ENCODE measurements around the gene NLRC5. TPM values are rescaled to one million over a fixed set of nuclear protein-coding genes. Genes with fewer than 3 reads are reported as not detected.

Gene NLRC5
- total RNA-seq, 1 donor from 2014 or later = 29.9 TPM

GRCh38 chr16:57093666-57094564 is 104.6 kb downstream of the NLRC5 start:
- Histone ChIP-seq H3K27me3 (ENCODE audit: insufficient read depth, low read length) (no peaks in the 10 kb centered on the region), H3K9me3 (ENCODE audit: insufficient read depth, low read depth, low read length) (no peaks in the 10 kb centered on the region), H3K4me2 (ENCODE audit: low read length) (peak overlapping the region; percentile 86), H3K79me2 (ENCODE audit: insufficient read depth, low read length) (peaks cover 12% of the 10 kb centered on the region), H4K20me1 (ENCODE audit: insufficient read depth, low read length) (peaks cover 26% of the 10 kb centered on the region), H3K4me3 (ENCODE audit: insufficient read depth, low read depth, low read length) (peak overlapping the region; percentile 62), H3K27ac (ENCODE audit: low read depth, low read length) (no peak overlapping the region), H3K9ac (ENCODE audit: low read length) (peak overlapping the region; percentile 79), H3K36me3 (ENCODE audit: insufficient read depth, low read length) (no peaks in the 10 kb centered on the region), H2AFZ (ENCODE audit: low read depth, low read length) (no peak overlapping the region), H3K4me1 (ENCODE audit: insufficient read depth, low read length) (peaks cover 17% of the 10 kb centered on the region)
- peaks cover 12% of the 10 kb centered on the region for H3K27me3 Mint-ChIP-seq (ENCODE audit: low read depth, unreplicated experiment)
- FAIRE-seq = no peak
- TF ChIP-seq CTCF (IDR thresholded peaks at IDR 0.05; ENCODE audit: insufficient read depth, low read depth, low read length) = no peak
- TF ChIP-seq EZH2 (IDR thresholded peaks at IDR 0.05; ENCODE audit: insufficient read depth, low read length) = no peak
- peak overlapping the region; percentile 85 for H3K4me3 Mint-ChIP-seq (ENCODE audit: unreplicated experiment)
- peaks cover 4% of the 10 kb centered on the region for H3K4me1 Mint-ChIP-seq (ENCODE audit: low read depth, unreplicated experiment)
- no peak overlapping the region for H3K27ac Mint-ChIP-seq (ENCODE audit: unreplicated experiment)
- H3K9me3 Mint-ChIP-seq (ENCODE audit: unreplicated experiment) = no peaks in the 10 kb centered on the region
- DNase-seq (ENCODE audit: low read depth) = no peak
- H3K36me3 Mint-ChIP-seq (ENCODE audit: low read depth, unreplicated experiment) = peaks cover 2% of the 10 kb centered on the region

- Histone ChIP-seq H3K36me3 (ENCODE audit: insufficient read depth, low read length) (no peaks in the 10 kb centered on the region), H3K9ac (ENCODE audit: low read length) (no peak overlapping the region), H2AFZ (ENCODE audit: low read depth, low read length) (no peak overlapping the region), H3K4me1 (ENCODE audit: insufficient read depth, low read length) (peaks cover 19% of the 10 kb centered on the region), H3K27ac (ENCODE audit: low read depth, low read length) (no peak overlapping the region), H3K4me2 (ENCODE audit: low read length) (no peak overlapping the region), H3K9me3 (ENCODE audit: insufficient read depth, low read depth, low read length) (no peaks in the 10 kb centered on the region), H3K27me3 (ENCODE audit: insufficient read depth, low read length) (no peaks in the 10 kb centered on the region), H3K4me3 (ENCODE audit: insufficient read depth, low read depth, low read length) (no peak overlapping the region), H3K79me2 (ENCODE audit: insufficient read depth, low read length) (peaks cover 12% of the 10 kb centered on the region), H4K20me1 (ENCODE audit: insufficient read depth, low read length) (peaks cover 26% of the 10 kb centered on the region)
- TF ChIP-seq CTCF (IDR thresholded peaks at IDR 0.05; ENCODE audit: insufficient read depth, low read depth, low read length) (no peak), EZH2 (IDR thresholded peaks at IDR 0.05; ENCODE audit: insufficient read depth, low read length) (no peak)
- H3K4me1 Mint-ChIP-seq (ENCODE audit: low read depth, unreplicated experiment) = peaks cover 4% of the 10 kb centered on the region
- H3K9me3 Mint-ChIP-seq (ENCODE audit: unreplicated experiment) = peaks cover 1% of the 10 kb centered on the region
- peaks cover 4% of the 10 kb centered on the region for H3K27me3 Mint-ChIP-seq (ENCODE audit: low read depth, unreplicated experiment)
- no peak overlapping the region for H3K27ac Mint-ChIP-seq (ENCODE audit: unreplicated experiment)
- peaks cover 2% of the 10 kb centered on the region for H3K36me3 Mint-ChIP-seq (ENCODE audit: low read depth, unreplicated experiment)
- FAIRE-seq = no peak
- no peak overlapping the region for H3K4me3 Mint-ChIP-seq (ENCODE audit: unreplicated experiment)
- DNase-seq (ENCODE audit: low read depth) = no peak
These were observed 105.6 kb downstream of the NLRC5 start for GRCh38 chr16:57094911-57095310.

GRCh38 chr16:57096192-57096591 is 106.8 kb downstream of the NLRC5 start:
- peaks cover 4% of the 10 kb centered on the region for H3K4me1 Mint-ChIP-seq (ENCODE audit: low read depth, unreplicated experiment)
- H3K4me2 ChIP-seq (ENCODE audit: low read length) = no peak overlapping the region
- FAIRE-seq (no peak), DNase-seq (ENCODE audit: low read depth) (no peak)
- no peak overlapping the region for H3K4me3 ChIP-seq (ENCODE audit: insufficient read depth, low read depth, low read length)
- H3K36me3 Mint-ChIP-seq (ENCODE audit: low read depth, unreplicated experiment) = peaks cover 6% of the 10 kb centered on the region
- H3K27me3 Mint-ChIP-seq (ENCODE audit: low read depth, unreplicated experiment) = peaks cover 4% of the 10 kb centered on the region
- H3K9ac ChIP-seq (ENCODE audit: low read length) = no peak overlapping the region
- TF ChIP-seq EZH2 (IDR thresholded peaks at IDR 0.05; ENCODE audit: insufficient read depth, low read length) (no peak), CTCF (IDR thresholded peaks at IDR 0.05; ENCODE audit: insufficient read depth, low read depth, low read length) (no peak)
- H3K4me1 ChIP-seq (ENCODE audit: insufficient read depth, low read length) = peaks cover 17% of the 10 kb centered on the region
- H3K36me3 ChIP-seq (ENCODE audit: insufficient read depth, low read length) = no peaks in the 10 kb centered on the region
- no peak overlapping the region for H2AFZ ChIP-seq (ENCODE audit: low read depth, low read length)
- H3K9me3 ChIP-seq (ENCODE audit: insufficient read depth, low read depth, low read length) = no peaks in the 10 kb centered on the region
- no peak overlapping the region for H3K27ac Mint-ChIP-seq (ENCODE audit: unreplicated experiment)
- peaks cover 15% of the 10 kb centered on the region for H3K79me2 ChIP-seq (ENCODE audit: insufficient read depth, low read length)
- H3K27ac ChIP-seq (ENCODE audit: low read depth, low read length) = no peak overlapping the region
- H3K4me3 Mint-ChIP-seq (ENCODE audit: unreplicated experiment) = no peak overlapping the region
- peaks cover 5% of the 10 kb centered on the region for H3K9me3 Mint-ChIP-seq (ENCODE audit: unreplicated experiment)
- H3K27me3 ChIP-seq (ENCODE audit: insufficient read depth, low read length) = no peaks in the 10 kb centered on the region
- peaks cover 33% of the 10 kb centered on the region for H4K20me1 ChIP-seq (ENCODE audit: insufficient read depth, low read length)
